Cardiac fibroblast (primary cell): ENCODE results near the gene EPAS1.

Experiments used
- DNase-seq, 2 donors: peaks; one replicate each; pipeline versions ENCODE4 v3.0.0 to v3.0.0-alpha.2; 2010; ENCODE audit warnings: low read depth in 2 of 2
- H3K4me3 ChIP-seq, 2 donors: replicated peaks in 1 of 2; 1 replicate in 1 of 2; 2 replicates in 1 of 2; pipeline ENCODE4 v1.5.1; 2011; ENCODE audit warnings: low read depth in 2 of 2, low read length in 2 of 2, mild to moderate bottlenecking in 2 of 2, moderate library complexity in 1 of 2
- CTCF ChIP-seq: IDR thresholded peaks from one replicate; pipeline ENCODE4 v1.5.1; 2011; ENCODE audit warnings: low read depth, mild to moderate bottlenecking, low read length, inconsistent platforms

Gene EPAS1

GRCh38 chr2:46380038-46380940 is 83.1 kb downstream of the EPAS1 start:
- DNase-seq = no peak
- TF ChIP-seq CTCF = no peak
- H3K4me3 ChIP-seq = no peak overlapping the region

- TF ChIP-seq CTCF = no peak
- peak in 1 of 2 donors; percentile 39 for DNase-seq
- no peak overlapping the region for H3K4me3 ChIP-seq
Observed at GRCh38 chr2:46381263-46381849, 84.1 kb downstream of the EPAS1 start.

GRCh38 chr2:46381871-46382270 is 84.7 kb downstream of the EPAS1 start:
- TF ChIP-seq CTCF = no peak
- no peak for DNase-seq
- no peak overlapping the region for H3K4me3 ChIP-seq

- H3K4me3 ChIP-seq = no peak overlapping the region
- no peak for TF ChIP-seq CTCF
- no peak for DNase-seq
Observed at GRCh38 chr2:46382331-46383112, 85.3 kb downstream of the EPAS1 start.

- TF ChIP-seq CTCF = no peak
- no peak overlapping the region for H3K4me3 ChIP-seq
- no peak for DNase-seq
Observed at GRCh38 chr2:46383113-46383395, 85.8 kb downstream of the EPAS1 start.

- no peak overlapping the region for H3K4me3 ChIP-seq
- TF ChIP-seq CTCF = no peak
- DNase-seq = no peak
Observed at GRCh38 chr2:46383784-46384456, 86.7 kb downstream of the EPAS1 start.
